ENCODE data around the gene PRR5L. TPM values are rescaled to one million over a fixed set of nuclear protein-coding genes. Genes with fewer than 3 reads are reported as not detected.
"Not testable (repeated sequence)": the region's sequence is repeated elsewhere in the genome, so short reads cannot be mapped to it uniquely, and the experiment has no call there.

The PRR5L gene
- total RNA-seq, 1 donor from 2014 or later = 6.7 TPM

DNA sequence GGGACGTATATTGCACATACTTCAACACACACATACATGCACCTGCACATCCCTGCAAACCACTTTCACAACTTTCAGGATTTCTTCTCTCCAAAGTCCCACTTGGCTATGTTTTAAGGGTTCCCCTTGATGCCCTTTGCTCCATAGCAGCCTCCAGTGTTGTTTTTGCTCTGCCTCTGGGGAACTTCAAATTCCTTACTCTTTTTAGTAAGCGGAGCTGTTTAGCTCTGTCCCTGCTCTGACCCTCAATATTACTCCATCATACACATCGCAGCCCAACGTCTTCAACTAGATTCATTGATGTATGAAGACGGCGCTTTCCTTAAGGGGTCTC is 18.3 kb downstream of the PRR5L start:
- TF ChIP-seq, protein P1, sequence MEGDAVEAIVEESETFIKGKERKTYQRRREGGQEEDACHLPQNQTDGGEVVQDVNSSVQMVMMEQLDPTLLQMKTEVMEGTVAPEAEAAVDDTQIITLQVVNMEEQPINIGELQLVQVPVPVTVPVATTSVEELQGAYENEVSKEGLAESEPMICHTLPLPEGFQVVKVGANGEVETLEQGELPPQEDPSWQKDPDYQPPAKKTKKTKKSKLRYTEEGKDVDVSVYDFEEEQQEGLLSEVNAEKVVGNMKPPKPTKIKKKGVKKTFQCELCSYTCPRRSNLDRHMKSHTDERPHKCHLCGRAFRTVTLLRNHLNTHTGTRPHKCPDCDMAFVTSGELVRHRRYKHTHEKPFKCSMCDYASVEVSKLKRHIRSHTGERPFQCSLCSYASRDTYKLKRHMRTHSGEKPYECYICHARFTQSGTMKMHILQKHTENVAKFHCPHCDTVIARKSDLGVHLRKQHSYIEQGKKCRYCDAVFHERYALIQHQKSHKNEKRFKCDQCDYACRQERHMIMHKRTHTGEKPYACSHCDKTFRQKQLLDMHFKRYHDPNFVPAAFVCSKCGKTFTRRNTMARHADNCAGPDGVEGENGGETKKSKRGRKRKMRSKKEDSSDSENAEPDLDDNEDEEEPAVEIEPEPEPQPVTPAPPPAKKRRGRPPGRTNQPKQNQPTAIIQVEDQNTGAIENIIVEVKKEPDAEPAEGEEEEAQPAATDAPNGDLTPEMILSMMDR (IDR thresholded peaks at IDR 0.05; ENCODE audit: unreplicated experiment) = no peak
- Mint-ChIP-seq H3K4me3 (no peak overlapping the region), H3K27ac (no peak overlapping the region), H3K36me3 (no peaks in the 10 kb centered on the region), H3K4me1 (peaks cover 30% of the 10 kb centered on the region), H3K9me3 (no peaks in the 10 kb centered on the region), H3K27me3 (ENCODE audit: low read depth) (no peaks in the 10 kb centered on the region)
- DNase-seq (ENCODE audit: low spot score in 2 of 2, unreplicated experiment in 2 of 2) = no peak

DNA sequence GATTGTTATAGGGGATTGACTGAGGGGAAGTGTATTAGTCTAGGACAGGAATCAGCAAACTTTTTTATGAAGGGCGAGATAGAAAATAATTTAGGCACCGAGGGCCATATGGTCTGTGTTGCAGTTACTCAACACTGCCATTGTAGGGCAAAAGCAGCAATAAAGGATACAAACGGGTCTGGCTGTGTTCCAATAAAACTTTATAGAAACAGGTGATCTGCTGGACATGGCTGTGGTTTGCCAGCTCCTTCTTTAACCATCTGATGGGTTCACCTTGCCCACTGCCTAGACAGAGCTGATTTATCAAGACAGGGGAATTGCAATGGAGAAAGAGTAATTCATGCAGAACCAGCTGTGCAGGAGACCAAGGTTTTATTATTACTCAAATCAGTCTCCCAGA is 20.0 kb downstream of the PRR5L start:
- no peak overlapping the region for H3K27ac Mint-ChIP-seq
- peaks cover 30% of the 10 kb centered on the region for H3K4me1 Mint-ChIP-seq
- no peak overlapping the region for H3K4me3 Mint-ChIP-seq
- no peaks in the 10 kb centered on the region for H3K27me3 Mint-ChIP-seq (ENCODE audit: low read depth)
- no peaks in the 10 kb centered on the region for H3K36me3 Mint-ChIP-seq
- TF ChIP-seq, protein P1 (IDR thresholded peaks at IDR 0.05; ENCODE audit: unreplicated experiment) = no peak
- no peaks in the 10 kb centered on the region for H3K9me3 Mint-ChIP-seq
- DNase-seq (ENCODE audit: low spot score in 2 of 2, unreplicated experiment in 2 of 2) = no peak

- Mint-ChIP-seq H3K27ac (no peak overlapping the region), H3K4me1 (peaks cover 30% of the 10 kb centered on the region), H3K4me3 (no peak overlapping the region), H3K36me3 (no peaks in the 10 kb centered on the region), H3K9me3 (no peaks in the 10 kb centered on the region), H3K27me3 (ENCODE audit: low read depth) (no peaks in the 10 kb centered on the region)
- no peak for DNase-seq (ENCODE audit: low spot score in 2 of 2, unreplicated experiment in 2 of 2)
- TF ChIP-seq, protein P1 (IDR thresholded peaks at IDR 0.05; ENCODE audit: unreplicated experiment) = no peak
Measured at GRCh38 chr11:36317992-36318391, 21.9 kb downstream of the PRR5L start.

GRCh38 chr11:36324956-36325355 is 28.9 kb downstream of the PRR5L start:
- not testable (repeated sequence) for H3K4me1 Mint-ChIP-seq; H3K27ac Mint-ChIP-seq; H3K27me3 Mint-ChIP-seq (ENCODE audit: low read depth); DNase-seq (ENCODE audit: low spot score in 2 of 2, unreplicated experiment in 2 of 2); H3K36me3 Mint-ChIP-seq; H3K4me3 Mint-ChIP-seq
- H3K9me3 Mint-ChIP-seq = peaks cover 19% of the 10 kb centered on the region

GRCh38 chr11:36325403-36325802 is 29.3 kb downstream of the PRR5L start:
- H3K4me3 Mint-ChIP-seq; H3K36me3 Mint-ChIP-seq; H3K27me3 Mint-ChIP-seq (ENCODE audit: low read depth); H3K27ac Mint-ChIP-seq; DNase-seq (ENCODE audit: low spot score in 2 of 2, unreplicated experiment in 2 of 2); H3K4me1 Mint-ChIP-seq: not testable (repeated sequence)
- peaks cover 19% of the 10 kb centered on the region for H3K9me3 Mint-ChIP-seq

- H3K4me1 Mint-ChIP-seq = peaks cover 4% of the 10 kb centered on the region
- H3K27ac Mint-ChIP-seq = peak overlapping the region; percentile 88
- H3K9me3 Mint-ChIP-seq = peaks cover 19% of the 10 kb centered on the region
- no peaks in the 10 kb centered on the region for H3K36me3 Mint-ChIP-seq
- H3K4me3 Mint-ChIP-seq = no peak overlapping the region
- H3K27me3 Mint-ChIP-seq (ENCODE audit: low read depth) = no peaks in the 10 kb centered on the region
- no peak for DNase-seq (ENCODE audit: low spot score in 2 of 2, unreplicated experiment in 2 of 2)
- TF ChIP-seq, protein P1 (IDR thresholded peaks at IDR 0.05; ENCODE audit: unreplicated experiment) = no peak
Measured at GRCh38 chr11:36326524-36327419, 30.7 kb downstream of the PRR5L start.

All from mesothelial cell of epicardium (in vitro differentiated cells).